Erythroblast (primary cell): ENCODE data around the gene MOB3B.

ENCODE experiments used
- DNase-seq, 2 experiments: peaks; one replicate each; lab custom pipeline; 2025; lab: John Stamatoyannopoulos, UW
- GATA1 ChIP-seq: IDR thresholded peaks from 2 replicates; pipeline ENCODE4 v1.6.1; 2011; ENCODE audit warnings: low read depth, mild to moderate bottlenecking, control low read depth, low read length, moderate library complexity
- POLR2A ChIP-seq: IDR thresholded peaks from 2 replicates; pipeline ENCODE4 v1.6.1; 2011; ENCODE audit warnings: mild to moderate bottlenecking, low read length

Gene MOB3B

GRCh38 chr9:27534658-27535209 is 5.1 kb upstream of the MOB3B start:
- no peak for DNase-seq
- TF ChIP-seq GATA1, result no peak
- TF ChIP-seq POLR2A, result no peak

- no peak for TF ChIP-seq GATA1
- TF ChIP-seq POLR2A, result no peak
- DNase-seq, result no peak
Measured at GRCh38 chr9:27534131-27534530, 4.5 kb upstream of the MOB3B start.

- no peak for TF ChIP-seq POLR2A
Measured at GRCh38 chr9:27533311-27533710, 3.7 kb upstream of the MOB3B start.

GRCh38 chr9:27532046-27532445 is 2.4 kb upstream of the MOB3B start:
- no peak for DNase-seq

More at GRCh38 chr9:27533311-27533710, 3.7 kb upstream of the MOB3B start:
- DNase-seq, result no peak

GRCh38 chr9:27530915-27531755 is 1.5 kb upstream of the MOB3B start:
- TF ChIP-seq POLR2A (peak; percentile 18), GATA1 (no peak)
- peak in 1 of 2 experiments; percentile 7 for DNase-seq

More at GRCh38 chr9:27532046-27532445, 2.4 kb upstream of the MOB3B start:
- TF ChIP-seq GATA1 (no peak), POLR2A (no peak)

GRCh38 chr9:27528886-27529315 is 713 bp downstream of the MOB3B start:
- peak; percentile 70 to 72 for DNase-seq
- TF ChIP-seq GATA1, result no peak
- TF ChIP-seq POLR2A, result no peak

- peak; percentile 75 for DNase-seq
- TF ChIP-seq GATA1, result no peak
- peak; percentile 43 for TF ChIP-seq POLR2A
Measured at GRCh38 chr9:27528076-27528885, 1.3 kb downstream of the MOB3B start.

GRCh38 chr9:27527702-27528075 is 1.9 kb downstream of the MOB3B start:
- DNase-seq, result peak in 1 of 2 experiments; percentile 27
- TF ChIP-seq POLR2A, result no peak
- no peak for TF ChIP-seq GATA1

GRCh38 chr9:27524236-27524635 is 5.4 kb downstream of the MOB3B start, which contains the start of gene IFNK:
Gene IFNK, plus strand, starts transcription at chr9:27524290. Its CDS starts 47 bp downstream, at chr9:27524337.
- TF ChIP-seq POLR2A (no peak), GATA1 (no peak)
- DNase-seq, result no peak

- TF ChIP-seq POLR2A, result no peak
- TF ChIP-seq GATA1, result no peak
Measured at GRCh38 chr9:27523141-27523540, 6.5 kb downstream of the MOB3B start.

GRCh38 chr9:27520986-27521385 is 8.6 kb downstream of the MOB3B start:
- DNase-seq, result no peak
- no peak for TF ChIP-seq GATA1
- TF ChIP-seq POLR2A, result no peak

More at GRCh38 chr9:27523141-27523540, 6.5 kb downstream of the MOB3B start:
- DNase-seq, result no peak

GRCh38 chr9:27519466-27520465 is 9.8 kb downstream of the MOB3B start:
- DNase-seq, result no peak
- TF ChIP-seq GATA1, result no peak
- no peak for TF ChIP-seq POLR2A

- DNase-seq, result no peak
- TF ChIP-seq POLR2A (no peak), GATA1 (no peak)
Measured at GRCh38 chr9:27518809-27519208, 10.8 kb downstream of the MOB3B start.
